HG02763 (cell line): ENCODE measurements around the gene MAB21L3.

Source experiments
- ATAC-seq: cut with Tn5 transposase; IDR thresholded peaks from one replicate; pipeline ENCODE4 v1.9.1; 2021; ENCODE audit warnings: mild to moderate bottlenecking, moderate library complexity; ENCODE audit not compliant: unreplicated experiment

MAB21L3 gene

GRCh38 chr1:116110567-116111523 lies at the start of gene MAB21L3:
MAB21L3 (plus strand) TSS chr1:116111399; CDS start chr1:116112616, 1,217 bp downstream.
- ATAC-seq = peak; percentile 63

- ATAC-seq = no peak
Measured at GRCh38 chr1:116062201-116062600, 49.0 kb upstream of the MAB21L3 start.

DNA sequence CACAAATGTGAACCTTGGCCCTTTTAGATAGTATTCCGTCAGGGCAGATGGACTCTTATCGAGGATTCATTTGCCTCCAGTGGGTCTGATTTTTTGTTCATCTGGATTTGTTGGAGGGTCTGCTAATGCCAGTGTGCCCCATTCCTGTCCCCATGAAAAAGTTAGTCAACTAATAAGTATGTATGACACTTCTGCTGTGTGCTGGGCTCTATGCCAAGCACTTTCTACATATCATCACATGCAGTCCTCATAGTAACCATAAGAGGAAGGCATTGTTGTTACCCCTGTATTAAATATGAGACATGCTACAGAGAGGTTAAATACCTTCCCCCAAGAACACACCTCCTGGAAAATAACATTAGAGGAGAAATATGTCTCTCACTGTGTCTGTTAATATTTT lies 46.6 kb upstream of the MAB21L3 start:
- no peak for ATAC-seq

GRCh38 chr1:116066868-116067565 lies 44.2 kb upstream of the MAB21L3 start:
- ATAC-seq = no peak

DNA sequence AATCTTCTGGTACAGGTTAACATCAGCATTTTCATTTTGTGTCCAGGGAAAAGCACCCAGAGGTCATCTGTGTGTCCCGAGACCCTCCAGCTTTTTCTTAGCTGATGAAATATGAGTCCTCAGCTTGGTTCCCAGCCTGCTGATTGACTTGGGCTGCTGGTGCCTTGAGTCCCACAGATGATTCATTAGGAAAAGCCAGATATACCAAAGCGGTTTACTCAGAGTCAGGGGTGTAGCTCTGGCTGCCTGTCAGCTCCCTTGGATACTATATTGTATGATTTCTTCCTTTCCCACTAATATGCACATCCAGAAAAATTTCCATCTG lies 43.7 kb upstream of the MAB21L3 start:
- ATAC-seq = no peak

DNA sequence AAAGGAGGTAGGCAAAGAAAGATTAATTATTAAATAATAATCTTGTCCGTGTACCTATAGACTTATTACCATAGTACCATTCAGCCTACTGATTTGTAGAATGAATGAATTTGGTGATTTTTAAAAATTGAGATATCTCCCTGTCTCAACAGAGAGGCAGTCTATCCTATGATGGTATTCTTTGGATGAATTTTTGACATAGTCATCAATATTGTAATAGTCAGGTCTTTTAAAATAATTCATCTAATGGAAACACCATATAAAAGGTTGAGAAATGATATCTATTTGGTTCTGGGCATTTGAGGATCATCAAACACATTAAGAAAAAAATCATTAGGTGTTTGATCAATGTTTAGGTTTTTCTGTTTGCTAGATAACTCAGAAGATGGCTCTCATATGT lies 35.6 kb upstream of the MAB21L3 start:
- no peak for ATAC-seq

DNA sequence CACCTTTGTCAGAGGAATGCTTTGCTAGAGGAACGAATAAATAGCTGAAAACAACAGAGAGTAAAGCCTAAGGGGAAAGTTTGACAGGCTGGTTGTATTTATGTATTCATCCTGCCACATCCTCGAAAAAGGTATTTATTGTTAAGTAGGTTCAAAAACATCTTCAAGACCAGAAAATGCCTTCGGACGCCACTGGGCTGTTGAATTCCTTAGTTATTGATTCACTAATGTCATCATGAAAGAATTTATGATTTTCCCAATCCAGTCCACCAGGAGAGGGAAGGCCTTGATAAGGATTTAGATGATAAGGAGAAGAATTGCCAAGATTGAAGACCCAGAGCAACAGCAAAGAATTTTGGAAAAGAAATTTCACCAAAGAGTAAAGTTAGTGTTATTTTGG lies 35.2 kb upstream of the MAB21L3 start:
- no peak for ATAC-seq

GRCh38 chr1:116076831-116077230 lies 34.4 kb upstream of the MAB21L3 start:
- no peak for ATAC-seq

DNA sequence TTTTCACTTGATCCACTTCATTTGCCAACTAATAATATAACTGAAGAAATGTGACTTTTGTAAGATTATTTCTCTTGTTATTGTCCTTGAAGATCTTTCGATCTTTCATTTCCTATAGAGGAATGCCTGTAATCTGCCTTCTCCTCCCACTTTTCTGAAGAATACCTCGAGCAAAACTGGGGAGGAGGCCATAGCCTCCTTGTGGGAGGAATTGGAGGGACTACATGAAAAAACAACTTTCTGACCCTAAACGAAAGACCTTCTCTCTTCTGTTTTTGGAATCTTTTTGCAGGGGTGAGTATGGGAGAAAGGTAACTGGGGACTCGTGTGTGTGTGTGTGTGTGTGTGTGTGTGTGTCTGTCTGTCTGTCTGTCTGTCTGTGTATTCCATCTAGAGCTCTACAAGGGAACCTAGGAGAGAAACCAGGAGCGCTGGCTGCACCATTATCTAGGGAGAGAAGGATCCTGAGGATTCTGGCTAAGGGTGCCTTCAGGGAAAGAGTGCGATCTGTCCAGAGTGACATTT lies 32.4 kb upstream of the MAB21L3 start:
- no peak for ATAC-seq

GRCh38 chr1:116087628-116088027 lies 23.6 kb upstream of the MAB21L3 start:
- ATAC-seq = no peak

GRCh38 chr1:116089870-116090269 lies 21.3 kb upstream of the MAB21L3 start:
- no peak for ATAC-seq

GRCh38 chr1:116091083-116091482 lies 20.1 kb upstream of the MAB21L3 start:
- no peak for ATAC-seq

DNA sequence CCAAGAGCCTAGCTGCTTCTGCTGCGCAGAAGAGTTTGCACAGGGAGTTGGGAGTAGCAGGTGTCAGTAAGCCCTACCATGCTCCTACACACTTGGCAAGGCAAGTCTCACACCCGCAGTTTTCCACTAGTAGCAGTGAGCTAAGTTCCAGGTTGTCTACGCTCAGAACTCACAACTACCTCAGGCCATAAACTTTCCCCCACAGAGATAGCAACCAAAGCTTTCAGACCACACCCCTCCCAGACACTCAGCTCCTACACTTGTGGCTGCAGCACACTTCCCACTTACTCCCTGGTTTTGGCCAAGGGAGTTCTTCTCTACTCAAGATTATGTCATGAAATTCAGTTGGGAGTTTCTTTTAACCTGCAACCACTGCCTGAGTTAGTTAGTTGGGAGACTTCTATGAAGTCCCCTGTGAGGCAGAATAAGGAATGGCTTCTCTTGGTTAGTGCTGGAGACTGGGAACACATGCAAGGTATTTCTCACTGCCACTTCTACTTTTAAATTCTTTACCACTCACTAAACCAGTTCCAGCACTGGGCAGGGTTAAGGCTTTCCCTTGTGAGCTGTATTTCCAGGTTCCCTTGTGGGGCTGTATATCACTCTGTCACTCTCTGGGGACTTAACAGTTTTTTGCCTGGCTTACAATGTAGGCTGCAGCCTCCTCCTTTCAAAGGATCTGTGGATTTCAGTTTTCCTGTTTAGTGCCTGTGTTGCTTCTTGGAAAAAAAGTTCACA lies 18.3 kb upstream of the MAB21L3 start:
- no peak for ATAC-seq

GRCh38 chr1:116095027-116095426 lies 16.2 kb upstream of the MAB21L3 start:
- no peak for ATAC-seq

DNA sequence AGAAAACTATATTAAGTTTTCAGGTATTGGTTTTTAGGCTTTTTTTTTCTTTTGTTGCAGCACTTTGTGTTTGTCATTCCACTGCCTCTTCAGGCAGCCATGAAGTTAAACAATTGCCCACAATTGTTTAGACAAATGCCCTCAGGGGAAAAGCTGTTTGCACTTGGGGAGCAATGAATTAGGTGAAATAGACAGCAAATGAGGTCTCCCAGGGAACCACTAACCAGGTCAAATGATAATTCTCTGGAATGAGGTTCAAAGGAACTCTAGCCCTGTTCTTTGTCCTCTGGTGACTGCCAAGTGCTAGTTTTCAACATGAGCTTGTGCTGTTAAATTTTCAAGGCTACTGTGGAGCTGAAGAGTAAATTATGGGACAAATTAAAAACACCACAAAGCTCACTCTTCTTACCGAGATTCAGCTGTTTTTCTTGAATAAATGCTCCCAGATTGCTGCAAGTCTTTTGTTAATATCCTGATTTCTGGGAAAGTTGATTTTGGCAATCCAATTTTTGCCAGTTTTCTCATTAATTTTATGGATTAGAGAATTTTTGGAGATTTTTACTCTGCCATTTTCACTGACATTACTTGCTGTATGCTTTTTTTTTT lies 15.1 kb upstream of the MAB21L3 start:
- ATAC-seq = no peak

DNA sequence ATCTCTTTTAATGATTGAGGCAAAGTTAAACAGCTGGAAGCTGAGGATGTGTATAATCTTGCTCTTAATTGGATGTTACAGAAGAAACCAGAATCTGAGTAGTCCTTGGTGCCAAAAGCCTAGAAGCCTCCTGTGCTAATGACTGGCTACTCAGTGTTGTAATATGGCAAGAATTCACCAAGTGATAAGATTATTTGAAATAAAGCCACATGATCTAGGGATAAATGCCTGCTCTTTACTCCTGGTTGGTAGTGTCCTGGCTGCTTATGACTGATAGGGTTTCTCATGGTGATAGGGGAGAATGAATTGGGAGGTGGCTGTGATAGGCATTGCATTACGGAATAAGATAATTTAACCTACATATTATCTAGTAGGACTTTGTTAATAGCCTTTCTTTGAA lies 13.6 kb upstream of the MAB21L3 start:
- ATAC-seq = no peak

DNA sequence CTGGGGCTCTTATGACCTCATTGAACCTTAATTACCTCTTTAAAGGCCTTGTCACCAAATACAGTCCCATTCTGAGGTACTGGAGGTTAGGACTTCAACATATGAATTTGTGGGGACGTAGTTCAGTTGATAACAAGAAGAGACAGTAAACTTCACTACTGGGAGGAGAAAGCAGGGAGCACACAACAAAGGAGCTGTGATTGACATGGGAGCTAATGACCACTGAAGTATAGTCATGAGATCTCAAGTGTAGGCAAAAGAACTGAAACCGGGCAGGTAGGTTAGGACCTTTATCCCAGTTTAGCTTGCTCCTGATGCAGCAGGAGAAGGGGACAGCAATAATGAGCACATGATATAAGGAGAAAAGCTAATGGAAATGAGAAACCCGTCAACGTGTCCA lies 11.8 kb upstream of the MAB21L3 start:
- ATAC-seq = no peak

DNA sequence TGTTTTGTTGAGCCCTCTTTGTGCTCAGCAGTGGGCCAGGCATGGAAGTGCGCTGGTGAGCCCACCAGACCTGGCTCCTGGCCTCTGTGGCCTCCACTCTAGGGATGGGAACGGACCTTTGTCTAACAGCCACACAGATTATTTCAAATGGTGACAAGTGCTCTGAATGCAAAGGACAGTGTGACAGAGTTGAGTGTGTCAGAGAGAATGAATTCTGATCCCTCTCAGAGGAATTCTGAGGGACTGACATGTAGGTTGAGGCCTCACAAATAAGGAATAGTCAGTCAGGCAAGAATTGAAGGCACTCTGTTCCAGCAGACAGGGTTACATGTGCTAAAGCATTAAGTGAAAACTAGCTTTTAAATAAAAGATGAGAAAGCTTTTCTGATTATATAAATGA lies 11.3 kb upstream of the MAB21L3 start:
- ATAC-seq = no peak

DNA sequence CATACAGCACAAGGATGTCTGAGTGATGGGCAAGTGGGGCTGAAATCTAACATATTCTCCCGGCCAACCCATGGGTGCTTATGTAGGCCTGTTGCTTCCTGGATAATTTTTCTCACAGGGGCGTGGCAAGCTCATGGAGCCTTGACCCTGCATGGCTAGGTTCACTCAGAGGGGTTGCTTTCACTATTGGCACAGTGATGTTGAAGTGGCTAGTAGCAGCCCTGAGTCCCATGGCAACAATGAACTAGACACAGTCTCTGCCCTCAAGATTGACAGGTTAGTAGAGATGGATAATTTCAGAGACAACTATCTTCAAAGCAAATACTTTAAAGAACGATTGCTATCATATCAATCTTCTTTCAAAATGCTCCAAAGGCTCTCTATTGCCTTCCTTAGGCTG lies 6.5 kb upstream of the MAB21L3 start:
- ATAC-seq = no peak

- no peak for ATAC-seq
Measured at GRCh38 chr1:116105996-116106395, 5.2 kb upstream of the MAB21L3 start.

GRCh38 chr1:116106646-116107045 lies 4.6 kb upstream of the MAB21L3 start:
- ATAC-seq = no peak
